K562 (cell line): ENCODE measurements around the gene PACRG. TPM values are rescaled to one million over a fixed set of nuclear protein-coding genes. Genes with fewer than 3 reads are reported as not detected.

ENCODE experiments used
- ATAC-seq: fragments of 200-7000 bp; cut with Tn5 transposase; 3 replicates; pipeline ENCODE4 v1.9.1; 2020; ENCODE audit warnings: moderate library complexity
- BruUV-seq: library from RNA; stranded (reverse); fragments of 400-500 nt; replicated peaks from 2 replicates; lab custom pipeline; 2021; lab: Mats Ljungman, UMichigan
- CTCF ChIA-PET: fragments of 300-600 bp; formaldehyde crosslinking; extraction: SDS; loops from one replicate; lab custom pipeline; 2021; ENCODE audit warnings: low intra/inter-chr PET ratio; lab: Yijun Ruan, JAX
- POLR2A ChIA-PET: fragments of 300-600, 350-650 bp; sonication (Branson Sonifier 250); formaldehyde crosslinking; extraction: SDS; loops from one replicate; lab custom pipeline; 2021; ENCODE audit warnings: antibody characterized with exemption, inconsistent platforms; lab: Yijun Ruan, JAX
- DNase-seq, 4 experiments: peaks; one replicate each; pipeline versions ENCODE4 v3.0.0 to v3.0.0-alpha.2; 2011 to 2018; ENCODE audit warnings: low spot score in 3 of 4, mixed read lengths in 3 of 4; ENCODE audit errors: extremely low read depth in 1 of 4
- FAIRE-seq: peaks from 2 replicates; lab custom pipeline; 2011; peaks lifted over from hg19 to GRCh38; lab: Jason Lieb, UNC
- H2AFZ ChIP-seq: 2 replicates; pipeline ENCODE4 v1.6.0; 2011; ENCODE audit warnings: low read depth, low read length, control low read depth, inconsistent platforms
- H3K27ac ChIP-seq: fragments of 200-600 bp; 3 replicates; pipeline ENCODE4 v1.8.0; 2011; ENCODE audit warnings: low read depth, mild to moderate bottlenecking, control low read depth, inconsistent platforms, low read length, moderate library complexity, mixed read lengths; ENCODE audit errors: extremely low read depth
- H3K27me3 ChIP-seq, 2 experiments: fragments of 300-600 bp in 1 of 2; 2 replicates in 1 of 2; 3 replicates in 1 of 2; pipeline versions ENCODE4 v1.6.0 to v1.8.0; 2011; ENCODE audit warnings: inconsistent platforms in 2 of 2, low read length in 2 of 2, mild to moderate bottlenecking in 1 of 2, mixed read lengths in 1 of 2, moderate library complexity in 1 of 2; ENCODE audit not compliant: control insufficient read depth in 2 of 2, insufficient read depth in 2 of 2
- H3K36me3 ChIP-seq: fragments of 300-600 bp; 3 replicates; pipeline ENCODE4 v1.8.0; 2011; ENCODE audit warnings: mild to moderate bottlenecking, low read length, inconsistent platforms; ENCODE audit not compliant: control insufficient read depth, insufficient read depth
- H3K4me1 ChIP-seq, 2 experiments: fragments of 200-600 bp in 1 of 2; replicated peaks in 1 of 2; 2 replicates in 1 of 2; 3 replicates in 1 of 2; pipeline versions ENCODE4 v1.5.1 to v1.8.0; 2011; ENCODE audit warnings: inconsistent platforms in 2 of 2, low read length in 2 of 2, mild to moderate bottlenecking in 1 of 2, mixed read lengths in 1 of 2, moderate library complexity in 1 of 2; ENCODE audit not compliant: control insufficient read depth in 2 of 2, insufficient read depth in 2 of 2
- H3K4me2 ChIP-seq: 2 replicates; pipeline ENCODE4 v1.6.1; 2011; ENCODE audit warnings: low read length, control low read depth, inconsistent platforms, mixed read lengths; ENCODE audit not compliant: insufficient read depth
- H3K4me3 ChIP-seq: fragments of 200-600 bp; sonication (generic), shearing (Covaris generic); 2 replicates; pipeline ENCODE4 v1.5.1; 2016; ENCODE audit warnings: control low read depth, inconsistent platforms
- H3K79me2 ChIP-seq: fragments of 200-600 bp; 3 replicates; pipeline ENCODE4 v1.8.0; 2011; ENCODE audit warnings: low read length, inconsistent platforms; ENCODE audit not compliant: control insufficient read depth, insufficient read depth
- H3K9ac ChIP-seq, 2 experiments: 2 replicates each; pipeline versions ENCODE4 v1.6.0 to v1.6.1; 2011; ENCODE audit warnings: low read depth in 2 of 2, low read length in 2 of 2, control low read depth in 1 of 2, inconsistent platforms in 1 of 2, mild to moderate bottlenecking in 1 of 2, mixed read lengths in 1 of 2; ENCODE audit not compliant: insufficient read depth in 1 of 2
- H3K9me1 ChIP-seq: one replicate; pipeline ENCODE4 v1.6.0; 2011; ENCODE audit warnings: inconsistent platforms, mild to moderate bottlenecking, low read length, moderate library complexity; ENCODE audit not compliant: control insufficient read depth, insufficient read depth
- H3K9me3 ChIP-seq: replicated peaks from 2 replicates; pipeline ENCODE4 v1.5.1; 2011; ENCODE audit warnings: low read depth, low read length, inconsistent platforms; ENCODE audit not compliant: control insufficient read depth, insufficient read depth
- H4K20me1 ChIP-seq: replicated peaks from 2 replicates; pipeline ENCODE4 v1.6.1; 2011; ENCODE audit warnings: low read length, inconsistent platforms, mixed read lengths; ENCODE audit not compliant: control insufficient read depth, insufficient read depth
- CXXC5 ChIP-seq: fragments of 250-450 bp; sonication (Bioruptor Pico); IDR thresholded peaks from 2 replicates; pipeline ENCODE4 v1.8.0; 2022; ENCODE audit warnings: inconsistent platforms, mild to moderate bottlenecking, moderate library complexity
- GABPB2 ChIP-seq: fragments of 250-450 bp; sonication (Bioruptor Pico); conservative IDR thresholded peaks from 2 replicates; pipeline ENCODE4 v1.5.1; 2021; ENCODE audit warnings: mild to moderate bottlenecking
- HCFC1 ChIP-seq: IDR thresholded peaks from 2 replicates; pipeline ENCODE4 v1.6.1; 2012; ENCODE audit warnings: low read depth, low read length, improper control_type of control experiment
- KDM4B ChIP-seq, 2 experiments: fragments of 450-650 bp in 1 of 2; sonication (generic) in 1 of 2; IDR thresholded peaks; 2 replicates each; pipeline ENCODE4 v1.6.1; 2016 to 2017; ENCODE audit warnings: borderline replicate concordance in 2 of 2, antibody characterized with exemption in 1 of 2, low read depth in 1 of 2, mild to moderate bottlenecking in 1 of 2
- MAZ ChIP-seq, 2 experiments: fragments of 450-650 bp in 1 of 2; sonication (generic) in 1 of 2; formaldehyde crosslinking; IDR thresholded peaks in 1 of 2; conservative IDR thresholded peaks in 1 of 2; 2 replicates each; pipeline versions ENCODE4 v1.4.0 to v1.5.0; 2020; ENCODE audit warnings: mild to moderate bottlenecking in 1 of 2, missing genetic modification reagents in 1 of 2
- NRF1 ChIP-seq, 2 experiments: fragments of 450-650 bp; IDR thresholded peaks in 1 of 2; conservative IDR thresholded peaks in 1 of 2; 2 replicates each; pipeline ENCODE4 v1.6.1; 2014; ENCODE audit warnings: mild to moderate bottlenecking in 2 of 2
- SMARCA5 ChIP-seq: fragments of 450-650 bp; IDR thresholded peaks from 2 replicates; pipeline ENCODE4 v1.6.1; 2016
- SMC3 ChIP-seq: conservative IDR thresholded peaks from 2 replicates; pipeline ENCODE4 v1.6.1; 2011; ENCODE audit warnings: low read depth, low read length, improper control_type of control experiment; ENCODE audit not compliant: insufficient read depth
- SRSF9 ChIP-seq: fragments of 200-400 bp; formaldehyde crosslinking; IDR thresholded peaks from 2 replicates; pipeline ENCODE4 v1.6.1; 2017; ENCODE audit warnings: low read depth, low read length, borderline replicate concordance
- TBL1XR1 ChIP-seq, 2 experiments: IDR thresholded peaks; 2 replicates each; pipeline ENCODE4 v1.6.1; 2012; ENCODE audit warnings: improper control_type of control experiment in 2 of 2, low read length in 2 of 2, mild to moderate bottlenecking in 1 of 2
- U2AF2 ChIP-seq: fragments of 200-400 bp; formaldehyde crosslinking; optimal IDR thresholded peaks from 2 replicates; pipeline ENCODE3; 2017; ENCODE audit warnings: low read depth, mild to moderate bottlenecking, low read length
- ZFX ChIP-seq: sonication (generic); formaldehyde crosslinking; IDR thresholded peaks from 2 replicates; pipeline ENCODE4 v1.8.0; 2022; ENCODE audit warnings: mild to moderate bottlenecking, missing genetic modification reagents, moderate library complexity
- ZNF41 ChIP-seq: fragments of 250-450 bp; sonication (Bioruptor Pico); conservative IDR thresholded peaks from 2 replicates; pipeline ENCODE4 v1.4.0; 2020; ENCODE audit warnings: mild to moderate bottlenecking
- WGBS: fragments of 100-300 bp; shearing (Covaris generic); methylation state at CpG from one replicate; pipeline ENCODE4 v1.1.6; 2016; ENCODE audit warnings: low coverage, mixed read lengths; ENCODE audit not compliant: insufficient coverage; ENCODE audit errors: missing lambda C conversion rate; 5-methylcytosine and 5-hydroxymethylcytosine counted together
- in situ Hi-C: fragments of 300-500 bp; cut with MboI; formaldehyde crosslinking; loops from 4 replicates; pipeline ENCODE4 v1.15.0; 2018; ENCODE audit warnings: inconsistent platforms, mixed read lengths
- intact Hi-C: fragments of 100-400 bp; cut with micrococcal nuclease; formaldehyde crosslinking; loops from 2 replicates; pipeline ENCODE4 v1.14.2; 2022
- polyA plus RNA-seq, 8 experiments: library from polyadenylated mRNA; depleted of rRNA in 4 of 8; stranded (reverse) in 5 of 8; unstranded in 3 of 8; fragments of >200 nt; fragmentation: Nextera tagmentation in 2 of 8; fragmentation: Illumina TruSeq in 1 of 8; extraction: Ambion mirVana in 2 of 8; extraction: Trizol in 1 of 8; gene quantifications; 2 replicates each; pipeline versions ENCODE4 v1.2.1 to v1.2.3, GENCODE V29; 2011 to 2014; ENCODE audit warnings: inconsistent platforms in 1 of 8, missing spikeins in 1 of 8
- total RNA-seq, 7 experiments: library from RNA; depleted of rRNA in 6 of 7; stranded (reverse); fragments of >200 nt in 6 of 7; fragmentation: Illumina TruSeq in 2 of 7; extraction: Trizol in 2 of 7; gene quantifications; 2 replicates each; pipeline versions ENCODE4 v1.2.1 to v1.2.3, GENCODE V29; 2011 to 2021; ENCODE audit warnings: low replicate concordance in 1 of 7
- TF ChIP-seq, protein P1 (sequence below), 2 experiments: IDR thresholded peaks in 1 of 2; conservative IDR thresholded peaks in 1 of 2; 2 replicates each; pipeline ENCODE4 v1.6.1; 2016; ENCODE audit warnings: low read depth in 2 of 2, mild to moderate bottlenecking in 1 of 2, missing compliant biosample characterization in 1 of 2, missing genetic modification characterization in 1 of 2, moderate library complexity in 1 of 2
- TF ChIP-seq, protein P2 (sequence below): fragments of 250-450 bp; sonication (Bioruptor Pico); IDR thresholded peaks from 2 replicates; pipeline ENCODE4 v1.5.0; 2021; ENCODE audit warnings: mild to moderate bottlenecking, borderline replicate concordance
- TF ChIP-seq, protein P3 (sequence below): fragments of 250-450 bp; sonication (Bioruptor Pico); IDR thresholded peaks from 2 replicates; pipeline ENCODE4 v1.8.0; 2021; ENCODE audit warnings: mild to moderate bottlenecking, moderate library complexity

Gene PACRG
- total and polyA plus RNA-seq, 9 of the 15 experiments (the other 6 are each of a cell fraction or from before 2014, with no cell fraction given), result 0.04 TPM; not detected in 8

DNA sequence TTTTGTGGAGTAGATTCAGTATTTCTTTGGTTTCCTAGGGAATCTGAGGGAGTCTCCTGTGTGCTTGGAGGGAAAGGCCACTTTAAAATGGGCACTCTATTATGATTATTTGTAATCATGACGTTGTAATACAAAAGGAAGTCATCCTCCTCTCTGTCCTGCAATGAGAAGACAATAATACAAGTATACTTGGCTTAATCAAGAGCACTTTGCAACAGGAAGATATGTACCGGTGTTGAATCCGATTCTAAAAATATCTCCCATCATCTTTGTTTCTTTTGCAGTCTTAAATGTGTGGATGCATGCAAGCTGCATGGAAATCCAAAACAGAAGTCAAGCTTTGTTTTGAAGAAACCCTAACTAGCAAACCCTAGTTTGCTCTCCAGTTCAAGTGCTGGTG lies 592.6 kb downstream of the PACRG start:
- no peaks in the 10 kb centered on the region for H3K79me2 ChIP-seq
- no peak overlapping the region for H3K4me2 ChIP-seq
- WGBS, result 0% methylated on average over 3 of the region's 3 CpGs
- H3K9me1 ChIP-seq, result no peaks in the 10 kb centered on the region
- H3K9me3 ChIP-seq, result no peaks in the 10 kb centered on the region
- no peak overlapping the region for H3K4me3 ChIP-seq
- no TSS peak for BruUV-seq
- H2AFZ ChIP-seq, result no peak overlapping the region
- no peak overlapping the region for H3K9ac ChIP-seq
- POLR2A ChIA-PET, result interaction anchor here (0.6 to 0.8 kb wide), 2 partner anchors 11 to 234 kb away, joined by 3 to 4 read pairs; no protein-coding TSS in a partner anchor
- H3K27ac ChIP-seq, result no peak overlapping the region
- intact Hi-C loops (no loop called here), in situ Hi-C loops (no loop called here)
- no peaks in the 10 kb centered on the region for H4K20me1 ChIP-seq
- no peaks in the 10 kb centered on the region for H3K4me1 ChIP-seq
- H3K36me3 ChIP-seq, result no peaks in the 10 kb centered on the region
- DNase-seq (no peak), ATAC-seq (no peak), FAIRE-seq (no peak)
- peaks cover 65 to 72% of the 10 kb centered on the region in 2 experiments for H3K27me3 ChIP-seq
- CTCF ChIA-PET, result no interaction called here
- TF ChIP-seq, protein P1, sequence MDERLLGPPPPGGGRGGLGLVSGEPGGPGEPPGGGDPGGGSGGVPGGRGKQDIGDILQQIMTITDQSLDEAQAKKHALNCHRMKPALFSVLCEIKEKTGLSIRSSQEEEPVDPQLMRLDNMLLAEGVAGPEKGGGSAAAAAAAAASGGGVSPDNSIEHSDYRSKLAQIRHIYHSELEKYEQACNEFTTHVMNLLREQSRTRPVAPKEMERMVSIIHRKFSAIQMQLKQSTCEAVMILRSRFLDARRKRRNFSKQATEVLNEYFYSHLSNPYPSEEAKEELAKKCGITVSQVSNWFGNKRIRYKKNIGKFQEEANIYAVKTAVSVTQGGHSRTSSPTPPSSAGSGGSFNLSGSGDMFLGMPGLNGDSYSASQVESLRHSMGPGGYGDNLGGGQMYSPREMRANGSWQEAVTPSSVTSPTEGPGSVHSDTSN (CRISPR knock-in tag; IDR thresholded peaks at IDR 0.05; ENCODE audit: low read depth), result no peak
- TF ChIP-seq, protein P1 (tag; conservative IDR thresholded peaks at IDR 0.05; ENCODE audit: low read depth), result no peak
- TF ChIP-seq NRF1 (conservative IDR thresholded peaks at IDR 0.05 in 1 of 2, IDR thresholded peaks at IDR 0.05 in 1 of 2), result no peak
- TF ChIP-seq SMC3, result no peak
- no peak for TF ChIP-seq CXXC5
- TF ChIP-seq MAZ (CRISPR knock-in tag; conservative IDR thresholded peaks at IDR 0.05 in 1 of 2, IDR thresholded peaks at IDR 0.05 in 1 of 2), result no peak
- TF ChIP-seq SMARCA5, result no peak
- no peak for TF ChIP-seq GABPB2 (CRISPR knock-in tag)
- no peak for TF ChIP-seq HCFC1
- TF ChIP-seq TBL1XR1 (IDR thresholded peaks at IDR 0.05; ENCODE audit: low read length in 2 of 2), result no peak
- no peak for TF ChIP-seq SRSF9
- TF ChIP-seq ZNF41, result no peak
- TF ChIP-seq ZFX (CRISPR knock-in tag), result no peak
- no peak for TF ChIP-seq U2AF2
- TF ChIP-seq, protein P2, sequence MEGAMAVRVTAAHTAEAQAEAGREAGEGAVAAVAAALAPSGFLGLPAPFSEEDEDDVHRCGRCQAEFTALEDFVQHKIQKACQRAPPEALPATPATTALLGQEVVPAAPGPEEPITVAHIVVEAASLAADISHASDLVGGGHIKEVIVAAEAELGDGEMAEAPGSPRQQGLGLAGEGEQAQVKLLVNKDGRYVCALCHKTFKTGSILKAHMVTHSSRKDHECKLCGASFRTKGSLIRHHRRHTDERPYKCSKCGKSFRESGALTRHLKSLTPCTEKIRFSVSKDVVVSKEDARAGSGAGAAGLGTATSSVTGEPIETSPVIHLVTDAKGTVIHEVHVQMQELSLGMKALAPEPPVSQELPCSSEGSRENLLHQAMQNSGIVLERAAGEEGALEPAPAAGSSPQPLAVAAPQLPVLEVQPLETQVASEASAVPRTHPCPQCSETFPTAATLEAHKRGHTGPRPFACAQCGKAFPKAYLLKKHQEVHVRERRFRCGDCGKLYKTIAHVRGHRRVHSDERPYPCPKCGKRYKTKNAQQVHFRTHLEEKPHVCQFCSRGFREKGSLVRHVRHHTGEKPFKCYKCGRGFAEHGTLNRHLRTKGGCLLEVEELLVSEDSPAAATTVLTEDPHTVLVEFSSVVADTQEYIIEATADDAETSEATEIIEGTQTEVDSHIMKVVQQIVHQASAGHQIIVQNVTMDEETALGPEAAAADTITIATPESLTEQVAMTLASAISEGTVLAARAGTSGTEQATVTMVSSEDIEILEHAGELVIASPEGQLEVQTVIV, result no peak
- TF ChIP-seq, protein P3, sequence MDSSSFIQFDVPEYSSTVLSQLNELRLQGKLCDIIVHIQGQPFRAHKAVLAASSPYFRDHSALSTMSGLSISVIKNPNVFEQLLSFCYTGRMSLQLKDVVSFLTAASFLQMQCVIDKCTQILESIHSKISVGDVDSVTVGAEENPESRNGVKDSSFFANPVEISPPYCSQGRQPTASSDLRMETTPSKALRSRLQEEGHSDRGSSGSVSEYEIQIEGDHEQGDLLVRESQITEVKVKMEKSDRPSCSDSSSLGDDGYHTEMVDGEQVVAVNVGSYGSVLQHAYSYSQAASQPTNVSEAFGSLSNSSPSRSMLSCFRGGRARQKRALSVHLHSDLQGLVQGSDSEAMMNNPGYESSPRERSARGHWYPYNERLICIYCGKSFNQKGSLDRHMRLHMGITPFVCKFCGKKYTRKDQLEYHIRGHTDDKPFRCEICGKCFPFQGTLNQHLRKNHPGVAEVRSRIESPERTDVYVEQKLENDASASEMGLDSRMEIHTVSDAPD (CRISPR knock-in tag), result no peak
- TF ChIP-seq KDM4B (IDR thresholded peaks at IDR 0.05; ENCODE audit: borderline replicate concordance in 2 of 2, low read depth in 1 of 2), result no peak
